ENCODE measurements around the gene KDELR1. TPM values are rescaled to one million over a fixed set of nuclear protein-coding genes. Genes with fewer than 3 reads are reported as not detected.

The KDELR1 gene
- total and polyA plus RNA-seq, 9 of the 15 experiments (the other 6 are each of a cell fraction or from before 2014, with no cell fraction given), result 6.1 to 165 (median 58.5) TPM

DNA sequence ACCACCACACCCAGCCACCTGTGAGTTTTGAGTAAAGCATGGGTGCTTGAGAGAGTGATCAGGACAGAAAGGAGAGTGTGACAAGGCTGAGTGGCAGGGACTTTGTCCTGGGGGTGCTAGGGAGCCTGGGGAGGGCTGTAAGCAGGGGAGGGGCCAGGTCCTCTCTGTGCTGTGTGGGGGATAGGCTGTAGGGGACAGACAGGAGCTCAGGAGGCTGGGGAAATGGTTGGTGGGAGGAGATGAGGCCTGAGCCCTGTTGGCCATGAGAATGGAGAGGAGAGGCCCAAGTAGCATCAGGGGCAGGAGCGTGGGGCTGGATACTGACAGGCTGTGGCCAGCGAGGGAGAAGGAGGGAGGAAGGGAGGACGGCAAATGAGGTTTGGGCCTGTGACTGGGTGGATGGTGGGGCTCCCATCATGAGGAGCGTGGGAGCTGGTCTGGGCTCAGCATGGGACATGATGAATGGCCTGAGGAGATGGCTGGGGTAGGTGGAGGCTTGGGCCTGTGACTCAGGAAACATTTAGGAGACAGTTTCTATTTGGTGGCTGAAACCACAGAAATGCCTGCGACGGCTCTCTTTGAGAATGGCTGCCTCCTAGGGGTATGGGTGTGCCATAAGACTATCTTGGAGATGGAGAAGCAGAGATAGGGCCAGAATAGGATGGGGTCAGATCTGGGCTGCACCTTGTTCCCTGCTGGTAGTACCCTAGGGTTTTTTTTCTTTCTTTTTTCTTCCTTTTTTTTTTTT is 27.1 kb upstream of the KDELR1 start (continued):
- TF ChIP-seq YBX1 (IDR thresholded peaks at IDR 0.05), result no peak
- TF ChIP-seq HNRNPUL1 (IDR thresholded peaks at IDR 0.05; ENCODE audit: low read length), result no peak
- no peak for TF ChIP-seq E2F4 (CRISPR knock-in tag; IDR thresholded peaks at IDR 0.05; ENCODE audit: low read depth)
- TF ChIP-seq E2F3 (CRISPR knock-in tag; IDR thresholded peaks at IDR 0.05), result no peak
- TF ChIP-seq, protein P1, sequence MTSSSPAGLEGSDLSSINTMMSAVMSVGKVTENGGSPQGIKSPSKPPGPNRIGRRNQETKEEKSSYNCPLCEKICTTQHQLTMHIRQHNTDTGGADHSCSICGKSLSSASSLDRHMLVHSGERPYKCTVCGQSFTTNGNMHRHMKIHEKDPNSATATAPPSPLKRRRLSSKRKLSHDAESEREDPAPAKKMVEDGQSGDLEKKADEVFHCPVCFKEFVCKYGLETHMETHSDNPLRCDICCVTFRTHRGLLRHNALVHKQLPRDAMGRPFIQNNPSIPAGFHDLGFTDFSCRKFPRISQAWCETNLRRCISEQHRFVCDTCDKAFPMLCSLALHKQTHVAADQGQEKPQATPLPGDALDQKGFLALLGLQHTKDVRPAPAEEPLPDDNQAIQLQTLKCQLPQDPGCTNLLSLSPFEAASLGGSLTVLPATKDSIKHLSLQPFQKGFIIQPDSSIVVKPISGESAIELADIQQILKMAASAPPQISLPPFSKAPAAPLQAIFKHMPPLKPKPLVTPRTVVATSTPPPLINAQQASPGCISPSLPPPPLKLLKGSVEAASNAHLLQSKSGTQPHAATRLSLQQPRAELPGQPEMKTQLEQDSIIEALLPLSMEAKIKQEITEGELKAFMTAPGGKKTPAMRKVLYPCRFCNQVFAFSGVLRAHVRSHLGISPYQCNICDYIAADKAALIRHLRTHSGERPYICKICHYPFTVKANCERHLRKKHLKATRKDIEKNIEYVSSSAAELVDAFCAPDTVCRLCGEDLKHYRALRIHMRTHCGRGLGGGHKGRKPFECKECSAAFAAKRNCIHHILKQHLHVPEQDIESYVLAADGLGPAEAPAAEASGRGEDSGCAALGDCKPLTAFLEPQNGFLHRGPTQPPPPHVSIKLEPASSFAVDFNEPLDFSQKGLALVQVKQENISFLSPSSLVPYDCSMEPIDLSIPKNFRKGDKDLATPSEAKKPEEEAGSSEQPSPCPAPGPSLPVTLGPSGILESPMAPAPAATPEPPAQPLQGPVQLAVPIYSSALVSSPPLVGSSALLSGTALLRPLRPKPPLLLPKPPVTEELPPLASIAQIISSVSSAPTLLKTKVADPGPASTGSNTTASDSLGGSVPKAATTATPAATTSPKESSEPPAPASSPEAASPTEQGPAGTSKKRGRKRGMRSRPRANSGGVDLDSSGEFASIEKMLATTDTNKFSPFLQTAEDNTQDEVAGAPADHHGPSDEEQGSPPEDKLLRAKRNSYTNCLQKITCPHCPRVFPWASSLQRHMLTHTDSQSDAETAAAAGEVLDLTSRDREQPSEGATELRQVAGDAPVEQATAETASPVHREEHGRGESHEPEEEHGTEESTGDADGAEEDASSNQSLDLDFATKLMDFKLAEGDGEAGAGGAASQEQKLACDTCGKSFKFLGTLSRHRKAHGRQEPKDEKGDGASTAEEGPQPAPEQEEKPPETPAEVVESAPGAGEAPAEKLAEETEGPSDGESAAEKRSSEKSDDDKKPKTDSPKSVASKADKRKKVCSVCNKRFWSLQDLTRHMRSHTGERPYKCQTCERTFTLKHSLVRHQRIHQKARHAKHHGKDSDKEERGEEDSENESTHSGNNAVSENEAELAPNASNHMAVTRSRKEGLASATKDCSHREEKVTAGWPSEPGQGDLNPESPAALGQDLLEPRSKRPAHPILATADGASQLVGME (CRISPR knock-in tag; IDR thresholded peaks at IDR 0.05), result no peak
- TF ChIP-seq NR2C1 (IDR thresholded peaks at IDR 0.05), result no peak
- no peak for TF ChIP-seq NR2C1 (tag; IDR thresholded peaks at IDR 0.05)
- TF ChIP-seq ARID1B (IDR thresholded peaks at IDR 0.05), result peak; percentile 40; the same call in 1 of the 2 replicates
- TF ChIP-seq, protein P2, sequence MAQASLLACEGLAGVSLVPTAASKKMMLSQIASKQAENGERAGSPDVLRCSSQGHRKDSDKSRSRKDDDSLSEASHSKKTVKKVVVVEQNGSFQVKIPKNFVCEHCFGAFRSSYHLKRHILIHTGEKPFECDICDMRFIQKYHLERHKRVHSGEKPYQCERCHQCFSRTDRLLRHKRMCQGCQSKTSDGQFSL (CRISPR knock-in tag; IDR thresholded peaks at IDR 0.05), result no peak
- TF ChIP-seq, protein P2 (tag; IDR thresholded peaks at IDR 0.05), result no peak
- no peak for TF ChIP-seq ZNF551 (CRISPR knock-in tag; IDR thresholded peaks at IDR 0.05)
- no peak for TF ChIP-seq ILF3 (IDR thresholded peaks at IDR 0.05; ENCODE audit: borderline replicate concordance)
- peak; percentile 46; the same call in 1 of the 2 replicates for TF ChIP-seq DPF2 (IDR thresholded peaks at IDR 0.05)
- TF ChIP-seq NCOA4 (IDR thresholded peaks at IDR 0.05; ENCODE audit: partially characterized antibody), result no peak
- TF ChIP-seq, protein P3, sequence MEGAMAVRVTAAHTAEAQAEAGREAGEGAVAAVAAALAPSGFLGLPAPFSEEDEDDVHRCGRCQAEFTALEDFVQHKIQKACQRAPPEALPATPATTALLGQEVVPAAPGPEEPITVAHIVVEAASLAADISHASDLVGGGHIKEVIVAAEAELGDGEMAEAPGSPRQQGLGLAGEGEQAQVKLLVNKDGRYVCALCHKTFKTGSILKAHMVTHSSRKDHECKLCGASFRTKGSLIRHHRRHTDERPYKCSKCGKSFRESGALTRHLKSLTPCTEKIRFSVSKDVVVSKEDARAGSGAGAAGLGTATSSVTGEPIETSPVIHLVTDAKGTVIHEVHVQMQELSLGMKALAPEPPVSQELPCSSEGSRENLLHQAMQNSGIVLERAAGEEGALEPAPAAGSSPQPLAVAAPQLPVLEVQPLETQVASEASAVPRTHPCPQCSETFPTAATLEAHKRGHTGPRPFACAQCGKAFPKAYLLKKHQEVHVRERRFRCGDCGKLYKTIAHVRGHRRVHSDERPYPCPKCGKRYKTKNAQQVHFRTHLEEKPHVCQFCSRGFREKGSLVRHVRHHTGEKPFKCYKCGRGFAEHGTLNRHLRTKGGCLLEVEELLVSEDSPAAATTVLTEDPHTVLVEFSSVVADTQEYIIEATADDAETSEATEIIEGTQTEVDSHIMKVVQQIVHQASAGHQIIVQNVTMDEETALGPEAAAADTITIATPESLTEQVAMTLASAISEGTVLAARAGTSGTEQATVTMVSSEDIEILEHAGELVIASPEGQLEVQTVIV (CRISPR knock-in tag; IDR thresholded peaks at IDR 0.05; ENCODE audit: borderline replicate concordance), result no peak
- TF ChIP-seq SETDB1 (IDR thresholded peaks at IDR 0.05; ENCODE audit: low read length), result no peak
- no peak for TF ChIP-seq ZNF133 (CRISPR knock-in tag; IDR thresholded peaks at IDR 0.05)
- TF ChIP-seq SUPT5H (IDR thresholded peaks at IDR 0.05), result peak; percentile 38; the same call in 1 of the 2 replicates
- no peak for TF ChIP-seq TCF7L2 (IDR thresholded peaks at IDR 0.05; ENCODE audit: low read depth, low read length)
- TF ChIP-seq ZNF561 (CRISPR knock-in tag; conservative IDR thresholded peaks at IDR 0.05), result no peak

Measured in K562 (cell line).